ENCODE data around the gene MND1. TPM values are rescaled to one million over a fixed set of nuclear protein-coding genes. Genes with fewer than 3 reads are reported as not detected.

MND1 gene, protein sequence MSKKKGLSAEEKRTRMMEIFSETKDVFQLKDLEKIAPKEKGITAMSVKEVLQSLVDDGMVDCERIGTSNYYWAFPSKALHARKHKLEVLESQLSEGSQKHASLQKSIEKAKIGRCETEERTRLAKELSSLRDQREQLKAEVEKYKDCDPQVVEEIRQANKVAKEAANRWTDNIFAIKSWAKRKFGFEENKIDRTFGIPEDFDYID
- 13.4 and 25.3 TPM in 2 replicates for total RNA-seq (2014; rRNA removed; shearing (Covaris generic))

DNA sequence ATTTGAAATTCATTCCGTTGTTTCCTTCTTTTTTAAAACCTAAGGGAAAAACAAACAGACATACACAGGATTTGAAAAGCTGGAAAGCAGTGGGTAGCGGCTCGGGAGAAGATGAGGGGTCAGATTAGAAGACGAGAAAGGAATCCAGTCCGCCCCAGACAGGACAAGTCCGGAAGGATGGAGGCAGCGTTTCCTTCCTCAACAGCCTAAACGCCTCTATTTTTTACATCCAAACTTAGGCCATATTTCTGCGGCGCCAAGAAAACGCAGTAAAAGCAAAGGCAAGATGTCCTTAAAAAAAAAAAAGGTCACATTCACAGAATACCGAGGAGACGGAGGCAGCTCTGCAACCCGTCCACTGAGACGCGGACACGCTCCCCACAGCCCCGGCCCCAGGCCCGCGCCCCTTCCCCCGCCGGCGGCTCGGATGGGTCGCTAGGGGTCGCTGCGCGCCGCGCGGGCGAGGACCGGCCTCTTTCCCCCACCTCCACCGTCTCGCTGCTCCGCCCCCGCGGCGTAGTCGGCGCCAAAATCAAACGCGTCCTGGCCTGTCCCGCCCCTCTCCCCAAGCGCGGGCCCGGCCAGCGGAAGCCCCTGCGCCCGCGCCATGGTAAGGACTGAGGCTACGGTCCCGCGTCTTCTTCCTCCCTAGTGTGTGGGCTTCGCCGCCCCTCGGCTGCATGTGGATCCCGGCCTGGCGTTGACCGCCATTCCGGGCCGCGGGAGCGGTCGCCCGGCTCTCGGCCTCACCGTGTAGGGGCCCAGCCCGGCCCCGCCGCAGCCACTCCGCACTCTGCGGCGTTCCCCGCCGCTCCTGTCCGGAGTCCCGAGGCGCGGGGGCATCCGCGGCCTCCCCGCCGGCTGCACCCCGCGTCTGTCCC lies at the start of gene MND1:
Gene MND1, plus strand, starts transcription at position 558 of the 881 bp plus-strand sequence. Its CDS starts 50 bp downstream, at position 608.
- peak; percentile 76 for DNase-seq (ENCODE audit: low spot score)

GRCh38 chr4:153295131-153295755 lies 49.2 kb upstream of the MND1 start:
- DNase-seq (ENCODE audit: low spot score) = no peak

DNA sequence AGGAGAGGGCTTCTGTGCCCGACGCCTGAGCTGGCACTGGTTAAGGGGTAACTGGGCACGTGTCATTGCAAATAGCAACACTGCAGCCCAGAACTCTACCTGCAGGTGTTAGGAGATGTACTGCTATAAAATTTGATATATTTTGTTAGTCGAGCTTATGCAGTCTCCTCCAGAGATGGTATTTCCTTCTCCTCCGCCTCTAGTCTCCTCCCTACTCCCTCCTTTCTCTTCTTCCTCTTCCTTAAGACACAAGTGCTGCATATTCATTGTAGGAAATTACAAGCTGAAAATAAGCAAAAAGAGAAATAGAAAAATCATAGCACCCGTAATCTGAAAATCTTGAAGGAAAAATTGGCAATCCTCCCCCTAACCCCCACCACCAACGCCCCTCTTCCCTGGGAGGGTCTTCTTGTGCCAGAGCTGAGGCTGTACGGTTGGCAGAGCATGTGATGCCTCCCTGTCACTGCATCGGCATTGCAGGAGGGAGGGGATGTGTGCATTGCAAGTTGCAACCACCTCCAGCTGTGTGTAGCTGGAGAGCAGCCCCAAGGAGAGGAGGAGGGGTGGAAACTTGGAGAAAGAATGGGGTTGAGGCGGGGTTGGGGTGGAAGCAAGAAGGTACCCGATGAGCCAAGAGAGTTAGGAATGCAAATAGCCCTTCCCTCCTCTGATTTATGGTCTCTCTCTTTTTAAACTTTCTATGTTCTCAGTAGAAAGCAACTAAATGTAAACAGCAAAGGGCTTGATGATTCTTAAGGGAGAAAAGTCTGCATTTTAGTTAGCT lies 48.3 kb upstream of the MND1 start:
- no peak for DNase-seq (ENCODE audit: low spot score)

DNA sequence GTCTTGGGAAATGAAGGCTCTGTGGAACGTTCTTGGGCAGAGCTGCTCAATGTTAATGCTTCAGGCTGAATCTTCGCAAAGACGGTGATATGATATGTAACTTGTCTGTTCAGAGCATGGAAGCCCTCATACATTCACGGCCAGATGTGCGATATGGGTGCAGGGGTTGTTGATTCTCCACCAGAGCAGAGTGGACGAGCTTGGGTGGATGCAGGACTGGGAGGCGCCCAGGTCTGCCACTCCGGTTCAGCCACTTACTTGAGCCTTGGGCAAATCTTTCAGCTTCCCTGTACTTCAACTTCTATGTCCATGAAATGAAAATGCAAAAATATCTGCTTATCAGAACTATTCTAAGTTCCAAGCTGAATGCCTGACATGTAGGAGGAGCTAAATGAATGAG lies 47.4 kb upstream of the MND1 start:
- DNase-seq (ENCODE audit: low spot score) = no peak

DNA sequence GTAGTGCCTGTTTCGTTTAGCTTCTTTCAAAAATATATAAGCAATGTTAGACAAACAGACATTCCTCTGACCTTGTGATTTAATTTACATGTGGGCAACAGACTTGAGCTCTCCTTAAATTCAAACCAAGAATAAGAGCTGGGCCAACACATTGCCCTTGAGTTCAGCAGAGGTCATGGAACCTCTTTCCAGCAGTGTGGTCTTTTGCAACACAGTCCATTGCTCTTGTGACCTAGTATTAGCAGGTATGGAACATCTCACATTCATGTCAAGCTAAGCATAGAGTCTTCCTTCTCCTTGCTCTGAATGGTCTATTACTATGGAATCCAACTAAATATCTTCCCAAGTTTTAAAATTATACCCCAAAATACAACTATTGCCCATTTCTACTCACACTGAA lies 33.7 kb upstream of the MND1 start:
- no peak for DNase-seq (ENCODE audit: low spot score)

GRCh38 chr4:153314915-153315314 lies 29.6 kb upstream of the MND1 start:
- DNase-seq (ENCODE audit: low spot score) = no peak

DNA sequence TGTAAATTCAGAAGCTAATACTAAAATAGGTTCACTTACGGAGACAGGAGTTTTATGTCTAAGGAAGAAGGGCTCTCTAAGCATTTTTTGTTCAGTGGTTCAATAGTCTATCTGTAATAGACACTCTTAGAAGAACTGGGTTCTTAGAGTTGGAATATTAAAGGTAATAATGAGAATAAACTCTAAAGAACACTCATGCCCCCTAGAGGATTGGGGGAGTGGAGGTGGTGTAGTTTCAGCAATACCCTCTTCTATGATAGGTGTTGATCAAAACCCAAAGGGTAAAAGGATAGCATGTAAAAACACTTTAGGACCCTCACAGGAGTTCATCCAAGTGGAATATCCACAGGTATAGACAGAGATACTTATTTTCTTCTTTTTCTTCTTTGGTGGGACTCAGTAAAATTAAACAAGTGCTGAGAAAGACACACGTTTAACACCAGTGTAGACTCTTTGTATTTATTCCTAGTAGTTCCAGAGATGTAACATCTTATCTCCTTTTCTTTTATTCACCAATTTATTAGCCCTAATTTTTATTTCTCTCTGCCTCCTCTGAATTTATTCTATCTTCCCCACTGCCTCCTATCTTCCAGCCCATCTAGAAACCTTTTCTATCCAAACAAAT lies 25.7 kb upstream of the MND1 start:
- DNase-seq (ENCODE audit: low spot score) = peak; percentile 45

DNA sequence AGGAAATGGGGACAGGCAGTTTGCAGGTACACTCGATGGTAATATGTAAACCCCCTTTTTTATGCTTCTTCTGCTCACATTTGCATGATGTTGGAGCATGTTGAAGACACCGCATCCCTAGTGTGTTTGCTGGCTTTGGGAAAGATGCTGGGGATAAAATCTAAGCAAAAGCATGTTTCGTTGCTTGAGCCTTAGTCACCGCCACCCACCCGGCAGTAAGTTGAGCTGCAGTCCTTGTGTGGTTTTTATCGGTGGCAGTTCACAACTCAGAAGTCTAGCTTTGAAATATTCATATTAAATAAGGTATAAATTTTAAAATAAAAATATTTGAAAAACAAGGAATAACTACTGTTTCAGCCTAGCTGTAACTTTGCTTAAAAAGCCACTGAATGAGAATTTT lies 21.7 kb upstream of the MND1 start:
- DNase-seq (ENCODE audit: low spot score) = no peak

- no peak for DNase-seq (ENCODE audit: low spot score)
These were observed 20.4 kb upstream of the MND1 start for GRCh38 chr4:153324046-153324445.

- DNase-seq (ENCODE audit: low spot score) = no peak
These were observed 18.9 kb upstream of the MND1 start for GRCh38 chr4:153325558-153325957.

GRCh38 chr4:153326513-153326912 lies 18.0 kb upstream of the MND1 start:
- peak; percentile 34 for DNase-seq (ENCODE audit: low spot score)

DNA sequence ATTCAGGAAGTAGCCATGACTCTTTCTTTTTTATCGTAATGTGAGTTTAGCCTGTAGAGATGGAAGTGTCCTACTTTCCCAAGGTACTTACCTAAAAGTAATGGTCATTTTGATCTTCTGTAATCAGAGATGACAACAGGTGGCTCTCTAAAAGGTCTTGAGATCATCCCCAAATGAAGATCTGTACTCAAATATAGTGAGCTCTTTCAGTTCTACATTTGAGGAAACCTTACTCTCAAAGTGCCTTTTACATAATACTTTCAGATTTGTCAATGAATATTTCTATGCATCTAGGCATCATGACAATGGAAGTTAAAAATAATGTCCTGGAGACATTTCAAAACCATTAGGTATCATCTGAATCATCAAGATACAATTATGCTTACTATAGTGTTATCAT lies 17.2 kb upstream of the MND1 start:
- DNase-seq (ENCODE audit: low spot score) = no peak

DNA sequence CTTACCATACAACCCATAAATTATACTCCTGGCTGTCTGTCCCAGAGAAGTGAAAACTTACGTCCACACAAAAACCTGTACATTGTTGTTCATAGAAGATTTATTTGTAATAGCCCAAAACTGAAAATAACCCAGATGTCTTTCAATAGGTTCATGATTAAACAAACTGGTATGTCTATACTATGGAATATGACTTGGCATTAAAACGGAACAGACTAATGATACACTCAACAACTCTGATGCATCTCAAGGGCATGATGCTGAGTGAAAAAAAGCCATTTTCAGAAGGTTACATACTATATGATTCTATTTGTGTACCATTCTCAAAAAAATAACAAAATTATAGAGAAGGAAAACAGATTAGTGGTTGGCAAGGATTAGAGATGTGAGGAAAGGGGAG lies 11.6 kb upstream of the MND1 start:
- no peak for DNase-seq (ENCODE audit: low spot score)

GRCh38 chr4:153333874-153334273 lies 10.6 kb upstream of the MND1 start:
- DNase-seq (ENCODE audit: low spot score) = no peak

GRCh38 chr4:153335665-153336064 lies 8.8 kb upstream of the MND1 start:
- DNase-seq (ENCODE audit: low spot score) = no peak

GRCh38 chr4:153337686-153338085 lies 6.8 kb upstream of the MND1 start:
- no peak for DNase-seq (ENCODE audit: low spot score)

DNA sequence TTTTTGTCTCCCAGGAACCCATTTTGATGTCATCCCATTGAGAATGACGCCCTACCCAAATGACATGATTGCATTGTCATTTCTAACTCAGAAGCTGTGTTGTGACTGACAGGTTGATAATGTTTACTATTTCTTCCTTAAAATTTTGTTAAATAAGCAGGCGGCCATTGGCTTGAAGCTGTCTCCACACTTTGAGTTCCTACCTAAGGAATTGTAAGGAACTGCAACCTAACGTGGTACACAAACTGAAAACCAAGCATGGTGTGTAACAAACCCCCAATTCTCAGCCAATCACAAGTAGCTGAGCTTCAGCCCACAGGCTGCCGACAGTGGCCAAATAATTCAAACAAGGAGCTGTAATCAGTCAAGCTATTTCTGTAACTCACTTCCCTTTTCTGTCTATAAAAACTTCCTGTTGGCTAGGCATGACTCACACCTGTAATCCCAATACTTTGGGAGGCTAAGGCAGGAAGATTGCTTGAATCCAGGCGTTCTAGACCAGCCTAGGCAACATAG lies 2.9 kb upstream of the MND1 start:
- peak; percentile 69 for DNase-seq (ENCODE audit: low spot score)

DNA sequence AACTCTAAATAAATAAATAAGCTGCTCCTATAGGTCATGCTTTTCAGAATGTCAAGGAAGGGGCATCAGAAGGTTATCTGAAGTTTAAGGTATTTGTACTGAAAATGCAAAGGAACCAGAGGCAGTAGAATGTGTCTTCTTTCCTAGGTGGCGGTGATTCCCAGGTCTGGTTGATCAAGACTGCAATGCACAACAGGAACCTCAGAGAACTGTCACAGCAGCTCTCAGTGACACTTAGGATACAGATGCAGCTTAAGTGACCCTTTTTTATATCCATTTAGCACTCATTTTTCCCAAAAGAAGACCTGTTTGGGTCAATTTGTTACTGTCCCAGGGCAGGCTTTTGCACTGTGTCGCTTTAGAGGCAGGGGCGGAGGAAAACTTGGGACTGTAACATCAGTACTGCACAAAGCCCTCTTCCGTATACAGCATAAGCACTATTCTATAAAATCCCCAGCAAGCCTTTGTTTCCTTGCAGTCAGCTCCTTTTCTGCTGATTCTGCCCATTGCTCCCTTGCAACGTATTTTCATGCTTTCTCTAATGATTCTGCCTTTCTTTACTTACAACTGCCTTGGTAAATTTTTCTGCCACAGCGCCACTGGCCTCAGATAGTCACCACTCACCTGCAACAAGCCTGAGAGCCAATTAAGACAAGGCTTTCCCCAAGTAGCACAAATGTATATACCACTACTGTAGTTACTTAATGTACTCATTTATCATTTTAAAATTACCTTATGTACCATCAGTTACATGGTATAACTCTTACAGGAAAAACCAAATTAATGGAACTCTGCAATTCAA lies 1.5 kb upstream of the MND1 start:
- no peak for DNase-seq (ENCODE audit: low spot score)

DNA sequence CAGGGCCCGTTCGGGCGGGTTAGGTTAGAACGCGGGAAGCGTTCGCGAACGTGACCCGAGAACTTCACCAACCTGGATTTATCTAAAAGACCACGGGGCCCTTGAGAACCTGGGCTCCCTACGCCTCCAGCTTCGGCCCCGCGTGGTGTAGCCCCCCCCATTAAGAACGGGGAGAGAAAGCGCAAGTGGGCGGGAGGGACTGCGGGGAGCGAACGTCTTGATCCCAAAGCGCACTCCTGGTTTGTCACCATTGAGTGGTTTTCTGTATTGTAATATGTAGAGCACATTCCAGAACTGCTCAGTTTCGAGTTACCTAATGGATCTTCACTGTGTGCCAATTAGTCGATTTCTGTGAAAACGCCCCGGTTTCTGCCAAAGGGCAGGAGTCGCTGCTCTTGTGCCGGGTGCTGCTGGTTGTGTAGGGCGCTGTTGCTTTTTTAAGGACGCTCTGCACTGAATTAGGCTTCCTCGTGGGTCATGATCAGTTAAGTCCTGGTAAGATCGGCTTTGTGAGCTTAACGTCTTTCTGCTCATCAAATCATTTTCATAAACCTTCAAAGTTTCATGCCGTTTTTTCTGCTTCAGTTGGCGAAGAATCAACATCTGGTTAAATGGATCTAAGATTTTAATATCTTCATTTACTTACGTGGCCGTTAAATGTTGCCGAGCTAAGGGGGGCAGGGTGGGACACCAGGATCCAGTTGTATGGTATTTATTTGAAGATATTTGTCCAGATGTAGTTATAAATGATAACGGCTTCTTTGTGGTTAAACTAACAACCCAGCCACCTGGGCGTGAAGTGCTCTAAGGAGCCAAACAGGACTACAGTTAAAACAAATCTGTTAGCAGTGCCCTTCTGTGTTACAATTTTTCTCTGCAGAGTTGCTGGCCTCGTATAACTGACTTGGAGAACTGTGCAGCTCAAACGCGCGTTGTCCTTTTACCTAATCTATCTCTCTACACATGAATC lies 809 bp downstream of the MND1 start:
- DNase-seq (ENCODE audit: low spot score) = peak; percentile 50

Measured in H4 (cell line).